Measurements from ENCODE around the gene USP11. TPM values are rescaled to one million over a fixed set of nuclear protein-coding genes. Genes with fewer than 3 reads are reported as not detected.

USP11 gene
- total and polyA plus RNA-seq, 2 experiments from 2014 or later: 64.2 to 65.1 TPM

GRCh38 chrX:47239898-47240545 lies 7.2 kb downstream of the USP11 start:
- Histone ChIP-seq H3K9me2 (ENCODE audit: insufficient read depth) (no peaks in the 10 kb centered on the region), H3K4me1 (ENCODE audit: insufficient read depth) (peaks cover 3% of the 10 kb centered on the region), H3K27ac (ENCODE audit: low read depth) (no peak overlapping the region), H3K4me3 (no peak overlapping the region), H3K4me2 (no peak overlapping the region), H3F3A (replicated peaks; ENCODE audit: low read depth) (no peaks in the 10 kb centered on the region), H2AFZ (no peak overlapping the region), H4K20me1 (replicated peaks; ENCODE audit: insufficient read depth) (no peaks in the 10 kb centered on the region), H3K79me2 (replicated peaks; ENCODE audit: insufficient read depth) (peaks cover 37% of the 10 kb centered on the region), H3K27me3 (ENCODE audit: insufficient read depth) (no peaks in the 10 kb centered on the region), H3K36me3 (ENCODE audit: insufficient read depth) (no peaks in the 10 kb centered on the region)
- Mint-ChIP-seq H3K4me3 (no peak overlapping the region), H3K36me3 (ENCODE audit: low read depth) (peaks cover 41% of the 10 kb centered on the region), H3K27ac (no peak overlapping the region), H3K9me3 (no peaks in the 10 kb centered on the region), H3K4me1 (peaks cover 10% of the 10 kb centered on the region; the same call in 2 of the 3 replicates), H3K27me3 (ENCODE audit: insufficient read depth, low read depth, poor library complexity) (peaks cover 6% of the 10 kb centered on the region)
- ATAC-seq (no peak), DNase-seq (ENCODE audit: low spot score) (no peak)
- TF ChIP-seq, protein P1, sequence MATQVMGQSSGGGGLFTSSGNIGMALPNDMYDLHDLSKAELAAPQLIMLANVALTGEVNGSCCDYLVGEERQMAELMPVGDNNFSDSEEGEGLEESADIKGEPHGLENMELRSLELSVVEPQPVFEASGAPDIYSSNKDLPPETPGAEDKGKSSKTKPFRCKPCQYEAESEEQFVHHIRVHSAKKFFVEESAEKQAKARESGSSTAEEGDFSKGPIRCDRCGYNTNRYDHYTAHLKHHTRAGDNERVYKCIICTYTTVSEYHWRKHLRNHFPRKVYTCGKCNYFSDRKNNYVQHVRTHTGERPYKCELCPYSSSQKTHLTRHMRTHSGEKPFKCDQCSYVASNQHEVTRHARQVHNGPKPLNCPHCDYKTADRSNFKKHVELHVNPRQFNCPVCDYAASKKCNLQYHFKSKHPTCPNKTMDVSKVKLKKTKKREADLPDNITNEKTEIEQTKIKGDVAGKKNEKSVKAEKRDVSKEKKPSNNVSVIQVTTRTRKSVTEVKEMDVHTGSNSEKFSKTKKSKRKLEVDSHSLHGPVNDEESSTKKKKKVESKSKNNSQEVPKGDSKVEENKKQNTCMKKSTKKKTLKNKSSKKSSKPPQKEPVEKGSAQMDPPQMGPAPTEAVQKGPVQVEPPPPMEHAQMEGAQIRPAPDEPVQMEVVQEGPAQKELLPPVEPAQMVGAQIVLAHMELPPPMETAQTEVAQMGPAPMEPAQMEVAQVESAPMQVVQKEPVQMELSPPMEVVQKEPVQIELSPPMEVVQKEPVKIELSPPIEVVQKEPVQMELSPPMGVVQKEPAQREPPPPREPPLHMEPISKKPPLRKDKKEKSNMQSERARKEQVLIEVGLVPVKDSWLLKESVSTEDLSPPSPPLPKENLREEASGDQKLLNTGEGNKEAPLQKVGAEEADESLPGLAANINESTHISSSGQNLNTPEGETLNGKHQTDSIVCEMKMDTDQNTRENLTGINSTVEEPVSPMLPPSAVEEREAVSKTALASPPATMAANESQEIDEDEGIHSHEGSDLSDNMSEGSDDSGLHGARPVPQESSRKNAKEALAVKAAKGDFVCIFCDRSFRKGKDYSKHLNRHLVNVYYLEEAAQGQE (IDR thresholded peaks at IDR 0.05; ENCODE audit: unreplicated experiment): no peak
- TF ChIP-seq CREB1 (CRISPR knock-in tag; IDR thresholded peaks at IDR 0.05; ENCODE audit: low read depth) (no peak), ZNF114 (CRISPR knock-in tag; IDR thresholded peaks at IDR 0.05) (no peak), NANOG (IDR thresholded peaks at IDR 0.05; ENCODE audit: borderline replicate concordance) (no peak), ETS1 (IDR thresholded peaks at IDR 0.05) (no peak), STAT1 (IDR thresholded peaks at IDR 0.05; ENCODE audit: unreplicated experiment) (no peak), EZH2phosphoT487 (IDR thresholded peaks at IDR 0.05; ENCODE audit: unreplicated experiment) (no peak), EZH2 (IDR thresholded peaks at IDR 0.05; ENCODE audit: low read depth, unreplicated experiment) (no peak), POLR2AphosphoS5 (IDR thresholded peaks at IDR 0.05; ENCODE audit: low read depth) (no peak), JUNB (IDR thresholded peaks at IDR 0.05; ENCODE audit: unreplicated experiment) (no peak)

- Histone ChIP-seq H3K4me3 (no peak overlapping the region), H3K36me3 (ENCODE audit: insufficient read depth) (no peaks in the 10 kb centered on the region), H3K79me2 (replicated peaks; ENCODE audit: insufficient read depth) (peaks cover 31% of the 10 kb centered on the region), H3K9me2 (ENCODE audit: insufficient read depth) (no peaks in the 10 kb centered on the region), H3K4me2 (no peak overlapping the region), H4K20me1 (replicated peaks; ENCODE audit: insufficient read depth) (no peaks in the 10 kb centered on the region), H3F3A (replicated peaks; ENCODE audit: low read depth) (no peaks in the 10 kb centered on the region), H3K27ac (ENCODE audit: low read depth) (no peak overlapping the region), H2AFZ (no peak overlapping the region), H3K27me3 (ENCODE audit: insufficient read depth) (no peaks in the 10 kb centered on the region), H3K4me1 (ENCODE audit: insufficient read depth) (no peaks in the 10 kb centered on the region)
- Mint-ChIP-seq H3K9me3 (no peaks in the 10 kb centered on the region), H3K27me3 (ENCODE audit: insufficient read depth, low read depth, poor library complexity) (peaks cover 6% of the 10 kb centered on the region), H3K27ac (no peak overlapping the region), H3K4me1 (peaks cover 5% of the 10 kb centered on the region; the same call in 1 of the 3 replicates), H3K36me3 (ENCODE audit: low read depth) (peaks cover 45% of the 10 kb centered on the region), H3K4me3 (no peak overlapping the region)
- DNase-seq (ENCODE audit: low spot score) (no peak), ATAC-seq (no peak)
- TF ChIP-seq ZNF114 (CRISPR knock-in tag; IDR thresholded peaks at IDR 0.05): no peak
- no peak for TF ChIP-seq NANOG (IDR thresholded peaks at IDR 0.05; ENCODE audit: borderline replicate concordance)
- TF ChIP-seq ZNF331 (CRISPR knock-in tag; IDR thresholded peaks at IDR 0.05; ENCODE audit: low read depth): no peak
- TF ChIP-seq STAT1 (IDR thresholded peaks at IDR 0.05; ENCODE audit: unreplicated experiment): no peak
- no peak for TF ChIP-seq POLR2AphosphoS5 (IDR thresholded peaks at IDR 0.05; ENCODE audit: low read depth)
- TF ChIP-seq ETS1 (IDR thresholded peaks at IDR 0.05): no peak
- TF ChIP-seq, protein P1 (IDR thresholded peaks at IDR 0.05; ENCODE audit: unreplicated experiment): no peak
- TF ChIP-seq JUNB (IDR thresholded peaks at IDR 0.05; ENCODE audit: unreplicated experiment): no peak
- no peak for TF ChIP-seq EZH2phosphoT487 (IDR thresholded peaks at IDR 0.05; ENCODE audit: unreplicated experiment)
- TF ChIP-seq EZH2 (IDR thresholded peaks at IDR 0.05; ENCODE audit: low read depth, unreplicated experiment): no peak
Observed at GRCh38 chrX:47240619-47241018, 7.8 kb downstream of the USP11 start.
